ENCODE measurements around the gene CLASP1. TPM values are rescaled to one million over a fixed set of nuclear protein-coding genes. Genes with fewer than 3 reads are reported as not detected.

CLASP1 gene
- total RNA-seq, 1 donor from 2014 or later, result 60.1 TPM

DNA sequence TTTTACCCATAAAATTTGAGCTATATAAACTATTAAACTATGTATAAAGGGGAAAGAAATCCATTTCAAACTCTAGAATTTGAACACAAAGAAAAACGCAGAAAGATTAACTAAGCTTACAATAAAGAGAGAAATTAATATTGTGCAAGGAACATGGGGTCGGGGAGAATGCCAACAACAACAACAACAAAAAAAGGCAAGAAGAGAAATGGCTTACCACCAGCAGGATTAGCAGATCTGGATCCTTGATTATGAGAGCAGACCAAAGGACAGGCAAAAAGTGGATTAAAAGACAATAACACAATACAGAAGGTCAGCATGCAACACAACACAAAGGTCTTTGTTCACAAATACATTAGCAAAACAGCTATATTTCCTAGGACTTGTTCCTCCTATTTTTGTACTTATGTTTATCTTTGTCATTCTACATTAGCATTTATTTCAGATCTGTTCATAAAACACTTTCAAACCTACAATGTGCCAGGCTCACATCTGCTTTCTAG is 222.0 kb downstream of the CLASP1 start:
- intact Hi-C loops (cut with micrococcal nuclease), result no loop called here
- Histone ChIP-seq H3K4me1 (peaks cover 20% of the 10 kb centered on the region), H3K36me3 (peaks cover 71% of the 10 kb centered on the region), H3K4me3 (no peak overlapping the region), H3K27ac (replicated peaks) (no peak overlapping the region), H3K9me3 (replicated peaks) (no peaks in the 10 kb centered on the region), H3K27me3 (ENCODE audit: low read depth) (no peaks in the 10 kb centered on the region)
- TF ChIP-seq, protein P1, sequence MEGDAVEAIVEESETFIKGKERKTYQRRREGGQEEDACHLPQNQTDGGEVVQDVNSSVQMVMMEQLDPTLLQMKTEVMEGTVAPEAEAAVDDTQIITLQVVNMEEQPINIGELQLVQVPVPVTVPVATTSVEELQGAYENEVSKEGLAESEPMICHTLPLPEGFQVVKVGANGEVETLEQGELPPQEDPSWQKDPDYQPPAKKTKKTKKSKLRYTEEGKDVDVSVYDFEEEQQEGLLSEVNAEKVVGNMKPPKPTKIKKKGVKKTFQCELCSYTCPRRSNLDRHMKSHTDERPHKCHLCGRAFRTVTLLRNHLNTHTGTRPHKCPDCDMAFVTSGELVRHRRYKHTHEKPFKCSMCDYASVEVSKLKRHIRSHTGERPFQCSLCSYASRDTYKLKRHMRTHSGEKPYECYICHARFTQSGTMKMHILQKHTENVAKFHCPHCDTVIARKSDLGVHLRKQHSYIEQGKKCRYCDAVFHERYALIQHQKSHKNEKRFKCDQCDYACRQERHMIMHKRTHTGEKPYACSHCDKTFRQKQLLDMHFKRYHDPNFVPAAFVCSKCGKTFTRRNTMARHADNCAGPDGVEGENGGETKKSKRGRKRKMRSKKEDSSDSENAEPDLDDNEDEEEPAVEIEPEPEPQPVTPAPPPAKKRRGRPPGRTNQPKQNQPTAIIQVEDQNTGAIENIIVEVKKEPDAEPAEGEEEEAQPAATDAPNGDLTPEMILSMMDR (IDR thresholded peaks at IDR 0.05; ENCODE audit: borderline replicate concordance), result no peak
- DNase-seq, result no peak

DNA sequence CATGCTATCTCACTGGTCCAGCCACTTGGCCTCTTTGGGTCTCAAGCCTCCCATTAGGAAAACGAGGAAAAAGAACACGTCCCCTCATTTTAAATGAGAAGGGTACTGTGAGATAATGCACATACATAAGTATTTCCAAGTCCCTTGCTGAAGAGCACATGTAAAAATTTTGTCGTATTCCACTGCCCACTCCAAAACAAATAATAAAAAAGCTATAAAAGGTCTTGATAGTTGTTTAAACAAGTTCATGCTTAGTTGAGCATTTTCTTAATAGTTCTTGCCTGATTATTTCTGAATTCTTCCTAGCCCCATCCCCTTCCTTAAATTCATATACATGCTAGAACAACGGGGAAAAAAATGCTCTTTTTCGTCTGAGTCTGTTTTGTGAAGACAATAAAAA is 228.8 kb downstream of the CLASP1 start:
- DNase-seq, result no peak
- Histone ChIP-seq H3K36me3 (peaks cover 54% of the 10 kb centered on the region), H3K4me3 (no peak overlapping the region), H3K27me3 (ENCODE audit: low read depth) (no peaks in the 10 kb centered on the region), H3K9me3 (replicated peaks) (no peaks in the 10 kb centered on the region), H3K4me1 (no peaks in the 10 kb centered on the region), H3K27ac (replicated peaks) (no peak overlapping the region)
- TF ChIP-seq, protein P1 (IDR thresholded peaks at IDR 0.05; ENCODE audit: borderline replicate concordance), result no peak
- intact Hi-C loops (cut with micrococcal nuclease), result no loop called here

DNA sequence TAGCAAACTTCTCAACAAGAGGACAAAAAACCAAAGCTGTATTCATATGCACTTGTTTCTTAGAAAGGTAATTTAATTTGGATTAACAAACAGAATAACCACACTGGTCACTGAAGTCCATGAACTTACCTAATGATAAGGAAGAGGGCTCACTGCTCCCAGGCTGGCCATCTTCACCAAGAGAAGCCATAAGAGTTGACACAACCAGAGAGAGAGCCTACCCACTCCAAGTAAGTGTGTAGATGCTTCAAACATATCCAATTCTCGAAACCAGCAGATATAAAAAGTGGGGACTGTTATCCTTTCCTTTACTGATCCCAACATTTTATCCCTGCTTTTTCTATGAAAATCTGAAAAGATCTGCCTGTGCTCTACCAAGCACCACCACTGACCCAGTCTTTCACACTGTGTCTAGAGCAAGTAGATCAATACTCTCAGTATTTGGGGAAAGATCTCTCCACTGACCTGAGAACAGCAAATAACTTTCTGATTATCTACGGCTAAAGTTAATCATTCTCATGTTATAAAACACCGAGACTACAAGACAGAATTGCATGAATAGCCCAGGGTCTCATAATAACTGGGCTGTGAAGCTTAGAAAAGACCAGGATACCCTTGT is 230.1 kb downstream of the CLASP1 start:
- H3K27me3 ChIP-seq (ENCODE audit: low read depth), result no peaks in the 10 kb centered on the region
- intact Hi-C loops (cut with micrococcal nuclease), result no loop called here
- H3K4me1 ChIP-seq, result no peaks in the 10 kb centered on the region
- H3K27ac ChIP-seq (replicated peaks), result no peak overlapping the region
- no peak overlapping the region for H3K4me3 ChIP-seq
- peaks cover 51% of the 10 kb centered on the region for H3K36me3 ChIP-seq
- no peaks in the 10 kb centered on the region for H3K9me3 ChIP-seq (replicated peaks)
- DNase-seq, result no peak
- TF ChIP-seq, protein P1 (IDR thresholded peaks at IDR 0.05; ENCODE audit: borderline replicate concordance), result no peak

DNA sequence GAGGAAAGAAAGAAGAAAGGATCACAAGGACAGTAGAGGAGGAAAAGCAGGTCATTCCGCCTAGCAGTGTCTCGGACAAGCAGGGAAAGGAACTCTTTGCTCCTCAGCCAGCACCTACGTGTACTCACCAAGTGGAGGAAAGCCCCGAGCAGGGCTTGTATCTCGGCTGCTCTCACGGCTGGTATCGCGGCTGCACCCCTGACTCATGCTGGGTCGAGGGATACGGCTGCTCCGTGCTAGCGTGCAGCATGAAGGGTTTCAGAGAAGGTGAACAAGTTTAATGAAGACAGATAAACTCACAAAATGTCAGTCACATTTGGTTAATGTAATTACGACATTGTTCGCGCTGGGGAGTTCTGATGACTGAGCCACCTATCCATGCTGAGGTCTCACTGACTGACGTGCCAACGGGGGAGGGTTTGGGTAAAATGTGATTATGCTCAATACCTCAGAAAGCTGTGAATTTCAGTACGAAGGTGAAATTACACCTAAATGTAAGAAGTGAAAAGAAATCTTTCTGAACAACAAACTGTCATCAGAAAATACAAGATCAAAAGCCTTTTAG is 230.7 kb downstream of the CLASP1 start:
- Histone ChIP-seq H3K36me3 (peaks cover 46% of the 10 kb centered on the region), H3K27me3 (ENCODE audit: low read depth) (no peaks in the 10 kb centered on the region), H3K4me3 (no peak overlapping the region), H3K27ac (replicated peaks) (no peak overlapping the region), H3K4me1 (no peaks in the 10 kb centered on the region), H3K9me3 (replicated peaks) (no peaks in the 10 kb centered on the region)
- intact Hi-C loops (cut with micrococcal nuclease), result no loop called here
- DNase-seq, result no peak
- TF ChIP-seq, protein P1 (IDR thresholded peaks at IDR 0.05; ENCODE audit: borderline replicate concordance), result no peak

DNA sequence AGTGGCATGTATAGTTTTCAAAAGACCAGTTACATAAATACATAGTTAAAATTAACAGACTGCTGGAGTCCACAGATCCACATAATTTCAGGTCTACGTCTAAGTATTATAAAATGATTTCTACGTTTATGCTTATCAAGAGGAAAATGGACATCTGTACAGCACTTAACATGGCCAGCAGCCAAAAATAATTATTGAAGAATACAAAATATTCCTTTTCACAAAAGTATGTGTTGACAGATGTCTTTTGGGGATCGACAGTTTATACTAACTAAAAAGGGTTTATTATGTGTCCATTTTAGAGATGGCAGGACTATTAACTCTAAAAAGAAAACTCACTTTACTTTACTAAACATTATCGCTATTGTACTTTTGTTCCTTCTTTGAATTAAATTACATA is 231.4 kb downstream of the CLASP1 start:
- Histone ChIP-seq H3K4me3 (no peak overlapping the region), H3K4me1 (no peaks in the 10 kb centered on the region), H3K27ac (replicated peaks) (no peak overlapping the region), H3K36me3 (peaks cover 45% of the 10 kb centered on the region), H3K27me3 (ENCODE audit: low read depth) (no peaks in the 10 kb centered on the region), H3K9me3 (replicated peaks) (no peaks in the 10 kb centered on the region)
- intact Hi-C loops (cut with micrococcal nuclease), result no loop called here
- TF ChIP-seq, protein P1 (IDR thresholded peaks at IDR 0.05; ENCODE audit: borderline replicate concordance), result no peak
- DNase-seq, result no peak

All from left ventricle myocardium inferior (tissue), 1 donor.